HG03045 (cell line): ENCODE measurements around the gene PADI1.

Experiments used
- ATAC-seq: cut with Tn5 transposase; IDR thresholded peaks from one replicate; pipeline ENCODE4 v1.9.1; 2021; ENCODE audit warnings: mild to moderate bottlenecking, moderate library complexity; ENCODE audit not compliant: unreplicated experiment

Gene PADI1

DNA sequence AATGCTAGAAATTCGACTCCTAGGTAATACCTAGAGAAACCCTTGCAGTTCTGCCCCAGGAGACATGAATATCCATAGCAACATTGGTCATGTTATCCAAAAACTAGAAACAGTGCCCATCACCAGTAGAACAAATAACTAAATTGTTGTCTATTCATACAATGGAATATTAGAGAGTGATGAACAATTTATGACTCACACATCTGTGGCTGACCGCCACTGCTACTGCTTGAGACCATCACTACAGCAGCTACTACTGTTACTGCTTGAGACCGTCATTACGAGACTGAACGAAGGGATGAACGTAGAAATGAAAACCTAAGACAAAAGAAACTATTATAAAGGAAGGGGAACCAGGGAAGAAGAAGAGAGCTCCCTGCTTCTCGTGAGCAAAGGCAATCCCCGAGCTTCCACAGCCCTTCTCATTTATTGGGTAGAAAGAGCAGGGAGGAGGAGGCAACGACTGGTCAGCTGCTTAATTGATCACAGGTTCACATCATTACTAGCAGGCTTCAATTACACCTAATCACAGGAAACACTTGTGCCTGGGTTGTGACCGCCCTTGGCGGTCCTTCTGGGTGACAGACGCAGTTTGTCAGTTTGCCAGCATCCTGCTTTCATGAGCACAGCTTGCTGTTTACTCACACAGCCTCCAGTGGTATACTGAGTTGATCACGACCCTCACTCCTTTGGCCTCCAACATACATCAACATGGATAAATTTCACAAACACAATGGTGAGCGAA is 88.9 kb downstream of the PADI1 start:
- ATAC-seq, result no peak

DNA sequence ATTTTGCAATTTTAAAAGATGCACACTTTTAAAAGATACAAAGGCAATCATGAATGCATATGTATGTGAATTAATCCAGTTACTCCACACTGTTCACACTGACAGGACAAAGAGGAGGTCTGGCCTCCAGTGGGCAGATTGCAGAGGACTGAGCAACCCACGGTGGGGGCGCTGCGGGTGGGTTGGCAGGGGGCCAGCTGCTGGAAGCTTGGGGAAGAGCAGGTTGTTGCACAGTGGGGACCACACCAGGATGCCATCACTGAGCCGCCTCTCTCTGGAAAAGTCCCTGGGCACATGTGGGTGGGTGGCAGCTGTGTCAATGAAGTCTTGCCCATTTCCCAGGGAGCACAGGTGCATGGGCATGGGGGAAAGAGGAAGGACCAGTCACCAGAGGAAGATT is 90.4 kb downstream of the PADI1 start:
- ATAC-seq, result no peak
